H1 (cell line): ENCODE data around the gene TNPO2. TPM values are rescaled to one million over a fixed set of nuclear protein-coding genes. Genes with fewer than 3 reads are reported as not detected.

ENCODE experiments used
- CTCF ChIA-PET: fragments of 300-600 bp; sonication (Branson Sonifier 250); formaldehyde crosslinking; loops from one replicate; lab custom pipeline; 2021; ENCODE audit not compliant: partially characterized antibody; lab: Charles Lee
- POLR2A ChIA-PET: fragments of 300-600 bp; sonication (Branson Sonifier 250); formaldehyde crosslinking; loops from one replicate; lab custom pipeline; 2021; ENCODE audit warnings: inconsistent platforms; ENCODE audit not compliant: partially characterized antibody; lab: Charles Lee
- DNase-seq, 2 experiments: peaks; one replicate each; pipeline versions ENCODE4 v3.0.0 to v3.0.0-alpha.2; 2010 to 2022; ENCODE audit warnings: low spot score in 2 of 2, low read depth in 1 of 2, mixed read lengths in 1 of 2
- FAIRE-seq: peaks from 2 replicates; lab custom pipeline; 2011; peaks lifted over from hg19 to GRCh38; lab: Jason Lieb, UNC
- H2AFZ ChIP-seq: 2 replicates; pipeline ENCODE4 v1.8.1; 2012; ENCODE audit warnings: low read length, inconsistent platforms
- H2AK5ac ChIP-seq: 2 replicates; pipeline ENCODE4 v1.6.1; 2013; ENCODE audit warnings: low read depth, low read length
- H2BK120ac ChIP-seq: replicated peaks from 2 replicates; pipeline ENCODE3; 2013; ENCODE audit warnings: low read depth, low read length, inconsistent platforms
- H2BK12ac ChIP-seq: 2 replicates; pipeline ENCODE4 v1.6.1; 2013; ENCODE audit warnings: low read depth, low read length
- H2BK15ac ChIP-seq: 2 replicates; pipeline ENCODE4 v1.6.1; 2013; ENCODE audit warnings: low read length
- H2BK20ac ChIP-seq: 2 replicates; pipeline ENCODE4 v1.6.1; 2013; ENCODE audit warnings: low read length
- H2BK5ac ChIP-seq: 2 replicates; pipeline ENCODE4 v1.6.1; 2013; ENCODE audit warnings: low read depth, low read length
- H3K14ac ChIP-seq: 2 replicates; pipeline ENCODE4 v1.6.1; 2013; ENCODE audit warnings: inconsistent platforms; ENCODE audit not compliant: insufficient read length
- H3K18ac ChIP-seq: 2 replicates; pipeline ENCODE4 v1.6.1; 2013; ENCODE audit warnings: low read length; ENCODE audit errors: extremely low read depth
- H3K23ac ChIP-seq: 2 replicates; pipeline ENCODE4 v1.6.1; 2013; ENCODE audit warnings: inconsistent platforms; ENCODE audit not compliant: insufficient read length
- H3K23me2 ChIP-seq: 2 replicates; pipeline ENCODE4 v1.6.1; 2013; ENCODE audit warnings: low read depth, low read length
- H3K27ac ChIP-seq: 2 replicates; pipeline ENCODE4 v1.6.1; 2011; ENCODE audit warnings: low read depth, low read length, inconsistent platforms
- H3K27me3 ChIP-seq, 4 experiments: replicated peaks in 1 of 4; 1 replicate in 1 of 4; 2 replicates in 3 of 4; pipeline versions ENCODE4 v1.6.1 to v1.8.1; 2011 to 2013; ENCODE audit warnings: low read length in 3 of 4, mild to moderate bottlenecking in 3 of 4, inconsistent platforms in 2 of 4, mixed read lengths in 2 of 4, moderate library complexity in 1 of 4; ENCODE audit not compliant: control insufficient read depth in 3 of 4, insufficient read depth in 3 of 4; ENCODE audit errors: extremely low read depth in 1 of 4
- H3K36me3 ChIP-seq, 4 experiments: 2 replicates each; pipeline versions ENCODE4 v1.6.1 to v1.8.1; 2011 to 2013; ENCODE audit warnings: mild to moderate bottlenecking in 4 of 4, low read length in 3 of 4, moderate library complexity in 2 of 4, control low read depth in 1 of 4, inconsistent platforms in 1 of 4; ENCODE audit not compliant: insufficient read depth in 4 of 4, control insufficient read depth in 2 of 4
- H3K4ac ChIP-seq: replicated peaks from 2 replicates; pipeline ENCODE3; 2013; ENCODE audit warnings: low read length, low read depth, mixed read lengths, inconsistent platforms; ENCODE audit not compliant: insufficient read length
- H3K4me1 ChIP-seq, 4 experiments: replicated peaks in 1 of 4; 1 replicate in 1 of 4; 2 replicates in 3 of 4; pipeline versions ENCODE4 v1.6.1 to v1.8.1; 2011 to 2013; ENCODE audit warnings: low read length in 3 of 4, inconsistent platforms in 2 of 4, mixed read lengths in 1 of 4; ENCODE audit not compliant: insufficient read depth in 4 of 4, control insufficient read depth in 3 of 4
- H3K4me2 ChIP-seq, 2 experiments: 2 replicates each; pipeline versions ENCODE4 v1.6.1 to v1.8.1; 2011 to 2013; ENCODE audit warnings: low read depth in 2 of 2, low read length in 2 of 2, control low read depth in 1 of 2, inconsistent platforms in 1 of 2, mild to moderate bottlenecking in 1 of 2; ENCODE audit not compliant: insufficient read depth in 1 of 2
- H3K4me3 ChIP-seq, 4 experiments: fragments of 200-600, 300-600 bp in 1 of 4; sonication (generic), shearing (Covaris generic), sonication (Bioruptor Twin) in 1 of 4; 2 replicates each; pipeline versions ENCODE4 v1.5.1 to v1.8.1; 2011 to 2016; ENCODE audit warnings: low read length in 4 of 4, low read depth in 3 of 4, control low read depth in 2 of 4, inconsistent platforms in 2 of 4, mild to moderate bottlenecking in 2 of 4, mixed read lengths in 1 of 4, moderate library complexity in 1 of 4; ENCODE audit not compliant: insufficient read depth in 2 of 4; ENCODE audit errors: extremely low read depth in 1 of 4
- H3K56ac ChIP-seq: replicated peaks from 2 replicates; pipeline ENCODE3; 2013; ENCODE audit warnings: low read depth, mild to moderate bottlenecking, mixed read lengths, low read length, inconsistent platforms; ENCODE audit not compliant: insufficient read length
- H3K79me1 ChIP-seq: 2 replicates; pipeline ENCODE4 v1.6.1; 2013; ENCODE audit warnings: low read depth, low read length, control low read depth
- H3K79me2 ChIP-seq, 2 experiments: 2 replicates each; pipeline versions ENCODE4 v1.6.1 to v1.8.1; 2012 to 2013; ENCODE audit warnings: low read length in 2 of 2, mild to moderate bottlenecking in 2 of 2, inconsistent platforms in 1 of 2; ENCODE audit not compliant: insufficient read depth in 2 of 2, control insufficient read depth in 1 of 2
- H3K9ac ChIP-seq, 4 experiments: replicated peaks in 1 of 4; 1 replicate in 1 of 4; 2 replicates in 3 of 4; pipeline versions ENCODE4 v1.6.1 to v1.8.1; 2011 to 2013; ENCODE audit warnings: low read depth in 3 of 4, low read length in 3 of 4, control low read depth in 2 of 4, mild to moderate bottlenecking in 2 of 4, moderate library complexity in 2 of 4, inconsistent platforms in 1 of 4; ENCODE audit errors: extremely low read depth in 1 of 4
- H3K9me3 ChIP-seq, 2 experiments: 2 replicates each; pipeline versions ENCODE4 v1.6.1 to v1.8.1; 2012 to 2013; ENCODE audit warnings: mild to moderate bottlenecking in 2 of 2, moderate library complexity in 2 of 2, control low read depth in 1 of 2, inconsistent platforms in 1 of 2, low read depth in 1 of 2, low read length in 1 of 2, mixed read lengths in 1 of 2; ENCODE audit not compliant: insufficient read depth in 2 of 2
- H4K20me1 ChIP-seq, 2 experiments: replicated peaks in 1 of 2; 2 replicates each; pipeline versions ENCODE3 to v1.8.1; 2011 to 2013; ENCODE audit warnings: inconsistent platforms in 2 of 2, low read length in 2 of 2, mild to moderate bottlenecking in 1 of 2; ENCODE audit not compliant: insufficient read depth in 2 of 2, control insufficient read depth in 1 of 2
- H4K5ac ChIP-seq: 2 replicates; pipeline ENCODE4 v1.6.1; 2013; ENCODE audit warnings: low read length, low read depth, mixed read lengths, inconsistent platforms; ENCODE audit not compliant: insufficient read length
- H4K8ac ChIP-seq: 2 replicates; pipeline ENCODE4 v1.8.0; 2013; ENCODE audit warnings: mild to moderate bottlenecking, moderate library complexity, low read length, inconsistent platforms; ENCODE audit not compliant: insufficient read depth; ENCODE audit errors: extremely low read depth
- H4K91ac ChIP-seq: replicated peaks from 2 replicates; pipeline ENCODE3; 2013; ENCODE audit warnings: low read length, mixed read lengths, inconsistent platforms; ENCODE audit not compliant: insufficient read length
- BRCA1 ChIP-seq: IDR thresholded peaks from 2 replicates; pipeline ENCODE4 v1.6.1; 2012; ENCODE audit warnings: low read depth, low read length, improper control_type of control experiment
- CTBP2 ChIP-seq: IDR thresholded peaks from 2 replicates; pipeline ENCODE4 v1.7.0; 2011; ENCODE audit warnings: borderline replicate concordance, mild to moderate bottlenecking, moderate library complexity, mixed read lengths, low read length; ENCODE audit not compliant: insufficient read depth, insufficient read length
- CTCF ChIP-seq, 3 experiments: IDR thresholded peaks; 1 replicate in 2 of 3; 2 replicates in 1 of 3; pipeline versions ENCODE4 v1.5.1 to v1.6.1; 2011; ENCODE audit warnings: low read length in 3 of 3, mild to moderate bottlenecking in 3 of 3, inconsistent platforms in 2 of 3, low read depth in 1 of 3, moderate library complexity in 1 of 3; ENCODE audit not compliant: insufficient read depth in 1 of 3; ENCODE audit errors: control extremely low read depth in 1 of 3
- FOSL1 ChIP-seq: IDR thresholded peaks from 2 replicates; pipeline ENCODE4 v1.6.1; 2011; ENCODE audit warnings: mild to moderate bottlenecking, low read depth, low read length, moderate library complexity; ENCODE audit not compliant: insufficient read depth
- HDAC2 ChIP-seq, 2 experiments: fragments of 300-600 bp in 1 of 2; sonication (generic) in 1 of 2; IDR thresholded peaks; 2 replicates each; pipeline ENCODE4 v1.6.1; 2011 to 2012; ENCODE audit warnings: low read depth in 2 of 2, low read length in 2 of 2, mild to moderate bottlenecking in 2 of 2, moderate library complexity in 2 of 2, borderline replicate concordance in 1 of 2, inconsistent platforms in 1 of 2
- KDM4A ChIP-seq: IDR thresholded peaks from one replicate; pipeline ENCODE4 v1.7.1; 2012; ENCODE audit warnings: low read depth, mild to moderate bottlenecking, moderate library complexity, low read length, inconsistent platforms; ENCODE audit not compliant: severe bottlenecking
- NANOG ChIP-seq: IDR thresholded peaks from 2 replicates; pipeline ENCODE4 v1.6.1; 2011; ENCODE audit warnings: low read length, low read depth, mild to moderate bottlenecking, inconsistent platforms; ENCODE audit not compliant: insufficient read depth, poor library complexity, severe bottlenecking
- RAD21 ChIP-seq, 2 experiments: IDR thresholded peaks in 1 of 2; conservative IDR thresholded peaks in 1 of 2; 2 replicates each; pipeline ENCODE4 v1.6.1; 2011; ENCODE audit warnings: low read depth in 2 of 2, low read length in 2 of 2, improper control_type of control experiment in 1 of 2, inconsistent platforms in 1 of 2, mild to moderate bottlenecking in 1 of 2, moderate library complexity in 1 of 2
- WGBS, 2 experiments: shearing (Covaris generic) in 1 of 2; methylation state at CpG; one replicate each; pipeline versions ENCODE4 v1.1.6 to v1.1.7; 2013 to 2015; ENCODE audit warnings: low lambda C conversion rate in 2 of 2, mixed read lengths in 2 of 2, inconsistent platforms in 1 of 2, low coverage in 1 of 2, missing lambda C conversion rate in 1 of 2; ENCODE audit not compliant: insufficient replicate concordance in 2 of 2, insufficient coverage in 1 of 2, insufficient read length in 1 of 2; ENCODE audit errors: extremely low coverage in 1 of 2, missing lambda C conversion rate in 1 of 2; 5-methylcytosine and 5-hydroxymethylcytosine counted together
- polyA plus RNA-seq, 7 experiments: library from polyadenylated mRNA; depleted of rRNA in 3 of 7; stranded (reverse) in 5 of 7; unstranded in 2 of 7; fragments of >200 nt in 5 of 7; fragments of 200-250 nt in 2 of 7; gene quantifications; 1 replicate in 5 of 7; 2 replicates in 1 of 7; 4 replicates in 1 of 7; pipeline versions ENCODE4 v1.2.1 to v1.2.3, GENCODE V29; 2011 to 2013; ENCODE audit warnings: missing spikeins in 2 of 7, mixed read lengths in 2 of 7
- total RNA-seq: library from RNA; stranded (reverse); fragmentation: NEBNext Ultra II Directional; extraction: Animal tissue kit (Norgen Biotek cat#: 25700); gene quantifications from 2 replicates; pipeline ENCODE4 v1.2.1, GENCODE V29; 2021

The TNPO2 gene
- total and polyA plus RNA-seq, 2 of the 8 experiments (the other 6 are each of a cell fraction or from before 2014, with no cell fraction given): 112 to 121 TPM

GRCh38 chr19:12695096-12695495, 28.6 kb downstream of the TNPO2 start:
- H3K14ac ChIP-seq: no peak overlapping the region
- H4K5ac ChIP-seq: no peak overlapping the region
- H3K4me1 ChIP-seq: peaks cover 0 to 4% (median 3%) of the 10 kb centered on the region in 4 experiments; a peak in 2 of 7 replicates
- peaks cover 0 to 5% of the 10 kb centered on the region in 2 experiments for H4K20me1 ChIP-seq
- H3K23me2 ChIP-seq: peaks cover 7% of the 10 kb centered on the region; the same call in 1 of the 2 replicates
- H2BK120ac ChIP-seq: no peak overlapping the region
- no peaks in the 10 kb centered on the region for H3K9me3 ChIP-seq
- no peak overlapping the region for H3K18ac ChIP-seq
- no peak overlapping the region for H2AFZ ChIP-seq
- no peak overlapping the region for H3K4ac ChIP-seq
- H4K91ac ChIP-seq: no peak overlapping the region
- peak overlapping the region in 1 of 4 experiments; percentile 68; a peak in 2 of 8 replicates for H3K4me3 ChIP-seq
- H3K79me1 ChIP-seq: no peaks in the 10 kb centered on the region
- ChIA-PET POLR2A (interaction anchor here (1.3 to 9.2 kb wide), 5 partner anchors 8 to 27 kb away, joined by 6 to 93 read pairs (median 35); partner anchors contain the start of genes DHPS, GNG14 and TNPO2), CTCF (interaction anchor here (0.6 to 1.4 kb wide), 6 partner anchors 10 to 152 kb away, joined by 3 to 5 read pairs (median 4); no protein-coding TSS in a partner anchor)
- peaks cover 0 to 14% (median 5%) of the 10 kb centered on the region in 4 experiments; a peak in 5 of 8 replicates for H3K36me3 ChIP-seq
- H3K56ac ChIP-seq: no peak overlapping the region
- no peaks in the 10 kb centered on the region for H3K79me2 ChIP-seq
- FAIRE-seq (no peak), DNase-seq (no peak)
- H3K27ac ChIP-seq: no peak overlapping the region
- no peak overlapping the region for H3K9ac ChIP-seq
- H2BK12ac ChIP-seq: no peak overlapping the region
- no peaks in the 10 kb centered on the region for H3K27me3 ChIP-seq
- 73% methylated on average over 2 of the region's 2 CpGs; no CpG with 5 or more reads in 1 of the 2 experiments for WGBS, 2 experiments
- H2BK5ac ChIP-seq: no peak overlapping the region
- no peak overlapping the region for H3K23ac ChIP-seq
- H2BK20ac ChIP-seq: no peak overlapping the region
- peak overlapping the region in 1 of 2 experiments; percentile 78; a peak in 1 of 4 replicates for H3K4me2 ChIP-seq
- H2AK5ac ChIP-seq: no peak overlapping the region
- H4K8ac ChIP-seq: no peak overlapping the region
- H2BK15ac ChIP-seq: no peak overlapping the region
- no peak for TF ChIP-seq KDM4A
- TF ChIP-seq FOSL1: no peak
- no peak for TF ChIP-seq BRCA1
- no peak for TF ChIP-seq CTCF (IDR thresholded peaks at IDR 0.05; ENCODE audit: control extremely low read depth in 1 of 3, insufficient read depth in 1 of 3, low read depth in 1 of 3, low read length in 3 of 3)
- no peak for TF ChIP-seq RAD21 (IDR thresholded peaks at IDR 0.05 in 1 of 2, conservative IDR thresholded peaks at IDR 0.05 in 1 of 2; ENCODE audit: low read depth in 2 of 2, low read length in 2 of 2)
- no peak for TF ChIP-seq HDAC2 (IDR thresholded peaks at IDR 0.05; ENCODE audit: borderline replicate concordance in 1 of 2, low read depth in 2 of 2, low read length in 2 of 2)
- TF ChIP-seq NANOG: no peak
- TF ChIP-seq CTBP2: no peak
